Myometrial cell (primary cell): ENCODE results near the gene ZNF746. TPM values are rescaled to one million over a fixed set of nuclear protein-coding genes. Genes with fewer than 3 reads are reported as not detected.

ENCODE experiments used
- total RNA-seq: library from RNA; depleted of rRNA; stranded (reverse); fragments of >200 nt; gene quantifications from 2 replicates; pipeline ENCODE4 v1.2.3, GENCODE V29; 2015

ZNF746 gene
- 11.3 and 17.3 TPM in 2 replicates for total RNA-seq

GRCh38 chr7:149497467-149498261 is at the start of gene ZNF746:
TSS of gene ZNF746 (minus strand) at chr7:149497809. CDS start at chr7:149497536, 273 bp downstream.

GRCh38 chr7:149460493-149461277 is 36.9 kb downstream of the ZNF746 start, which contains the start of gene ZNF777:
TSS of gene ZNF777 (minus strand) at chr7:149461062. CDS start at chr7:149456022, 5,040 bp downstream.

Other genes starting within 250 kb of the ZNF746 start
- 3.0 and 4.6 TPM in 2 replicates for gene ZNF783, start 235.6 kb downstream of the ZNF746 start, total RNA-seq
- gene ZNF777, start 36.7 kb downstream of the ZNF746 start, total RNA-seq: 8.7 and 9.8 TPM in 2 replicates